Upper lobe of left lung (tissue), 6 donors: ENCODE measurements around the gene HSPA9. TPM values are rescaled to one million over a fixed set of nuclear protein-coding genes. Genes with fewer than 3 reads are reported as not detected.

Experiments used
- ATAC-seq, 2 donors: fragments of 200-7000 bp; cut with Tn5 transposase; one replicate each; pipeline ENCODE4 v1.9.1; 2022; ENCODE audit warnings: mild to moderate bottlenecking in 2 of 2, moderate library complexity in 2 of 2; ENCODE audit not compliant: low FRiP score in 2 of 2
- DNase-seq, 2 donors: peaks; one replicate each; pipeline ENCODE4 v3.0.0-alpha.2; 2019 to 2020
- H3K27ac ChIP-seq, 4 donors: fragments of 200-600 bp; sonication (generic); one replicate each; pipeline ENCODE4 v1.5.1; 2016 to 2019
- H3K27me3 ChIP-seq, 4 donors: fragments of 200-600 bp; sonication (generic); one replicate each; pipeline ENCODE4 v1.5.1; 2017 to 2019
- H3K36me3 ChIP-seq, 4 donors: fragments of 200-600 bp; sonication (generic); one replicate each; pipeline ENCODE4 v1.5.1; 2016 to 2019
- H3K4me1 ChIP-seq, 4 donors: fragments of 200-600 bp; sonication (generic); one replicate each; pipeline ENCODE4 v1.5.1; 2018 to 2019
- H3K4me3 ChIP-seq, 4 donors: fragments of 200-600 bp; sonication (generic); one replicate each; pipeline ENCODE4 v1.5.1; 2017 to 2019; ENCODE audit warnings: mild to moderate bottlenecking in 2 of 4, moderate library complexity in 1 of 4
- H3K9me3 ChIP-seq, 4 donors: fragments of 200-600 bp; sonication (generic); one replicate each; pipeline ENCODE4 v1.5.1; 2018 to 2019
- CTCF ChIP-seq, 6 experiments: fragments of 450-650 bp in 4 of 6; fragments of 200-600 bp in 2 of 6; sonication (generic) in 2 of 6; IDR thresholded peaks; one replicate each; pipeline ENCODE4 v1.5.1; 2016 to 2019; ENCODE audit warnings: antibody characterized with exemption in 6 of 6
- EP300 ChIP-seq, 4 donors: sonication (generic); formaldehyde crosslinking; IDR thresholded peaks; one replicate each; pipeline ENCODE4 v1.5.1; 2017; ENCODE audit warnings: antibody characterized with exemption in 4 of 4, control low read depth in 2 of 4
- POLR2A ChIP-seq, 4 donors: fragments of 450-650 bp; IDR thresholded peaks; one replicate each; pipeline ENCODE4 v1.5.1; 2016 to 2017; ENCODE audit warnings: antibody characterized with exemption in 4 of 4, mild to moderate bottlenecking in 2 of 4
- POLR2AphosphoS5 ChIP-seq, 2 donors: sonication (generic); formaldehyde crosslinking; IDR thresholded peaks; one replicate each; pipeline ENCODE4 v1.5.1; 2017; ENCODE audit warnings: antibody characterized with exemption in 2 of 2
- WGBS, 2 donors: methylation state at CpG; one replicate each; pipeline ENCODE4 v1.1.5; 2017 to 2018; 5-methylcytosine and 5-hydroxymethylcytosine counted together
- total RNA-seq, 6 donors: library from RNA; depleted of rRNA in 4 of 6; stranded (reverse); fragments of >200 nt in 4 of 6; gene quantifications; one replicate each; pipeline versions ENCODE4 v1.1.0 to v1.2.1, GENCODE V29; 2016 to 2021
- donor health status: DM: no; HTN: no; CAD: no; lungs with moderate emphysema.
- donor health status: DM: no; HTN: yes; CAD: no; lungs with severe emphysema.

HSPA9 gene
- total RNA-seq, 6 donors from 2014 or later: 66.5 to 195 (median 139) TPM

GRCh38 chr5:138544181-138545134, 30.7 kb downstream of the HSPA9 start:
- no peaks in the 10 kb centered on the region for H3K36me3 ChIP-seq
- peak overlapping the region; percentile 98 to 100 (median 98) for H3K27ac ChIP-seq
- no peaks in the 10 kb centered on the region for H3K9me3 ChIP-seq
- DNase-seq (no peak), ATAC-seq (no peak)
- TF ChIP-seq POLR2A (IDR thresholded peaks at IDR 0.05) (no peak), POLR2AphosphoS5 (IDR thresholded peaks at IDR 0.05) (no peak), CTCF (IDR thresholded peaks at IDR 0.05) (no peak), EP300 (IDR thresholded peaks at IDR 0.05) (no peak)
- 57 to 60% methylated on average over 16 of the region's 16 CpGs for WGBS, 2 donors
- no peaks in the 10 kb centered on the region for H3K27me3 ChIP-seq
- H3K4me3 ChIP-seq: peak overlapping the region; percentile 72 to 91 (median 85)
- peaks cover 46 to 57% (median 49%) of the 10 kb centered on the region in 4 donors for H3K4me1 ChIP-seq

DNA sequence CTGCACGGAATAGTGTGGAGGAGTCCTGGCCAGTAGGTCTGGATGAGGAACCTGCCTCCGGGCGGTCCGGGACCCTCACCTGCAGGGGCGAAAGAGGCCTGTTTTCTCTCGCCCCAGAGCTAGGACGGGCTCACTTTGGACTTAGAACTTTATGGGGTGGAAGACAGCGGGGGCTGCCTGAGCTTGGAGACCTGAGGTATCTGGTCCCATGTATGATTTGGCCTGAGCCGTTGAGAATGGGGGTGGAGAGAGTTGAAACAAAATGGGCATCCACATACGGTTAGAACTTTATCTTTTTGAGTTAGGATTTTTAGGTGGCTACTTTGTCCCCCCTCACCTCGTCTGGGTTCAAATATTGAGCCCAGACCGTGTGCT, 31.5 kb downstream of the HSPA9 start:
- Histone ChIP-seq H3K4me1 (peaks cover 46 to 63% (median 56%) of the 10 kb centered on the region in 4 donors), H3K27me3 (no peaks in the 10 kb centered on the region), H3K4me3 (peak overlapping the region; percentile 72 to 91 (median 85)), H3K36me3 (no peaks in the 10 kb centered on the region), H3K9me3 (no peaks in the 10 kb centered on the region), H3K27ac (peak overlapping the region; percentile 98 to 100 (median 98))
- WGBS, 2 donors: 0% methylated on average over 5 to 12 of the region's 12 CpGs
- DNase-seq: no peak
- TF ChIP-seq EP300 (IDR thresholded peaks at IDR 0.05) (no peak), CTCF (IDR thresholded peaks at IDR 0.05) (no peak), POLR2A (IDR thresholded peaks at IDR 0.05) (peak in 1 of 4 donors; percentile 48)
- ATAC-seq: peak; percentile 80 to 91

- no peaks in the 10 kb centered on the region for H3K36me3 ChIP-seq
- H3K27me3 ChIP-seq: no peaks in the 10 kb centered on the region
- peak within 1 kb of the TSS; percentile 98 to 100 (median 98) for H3K27ac ChIP-seq
- 0 to 1% methylated on average over 14 to 40 of the region's 70 CpGs for WGBS, 2 donors
- ATAC-seq (peak; percentile 97 to 99), DNase-seq (peak; percentile 98 to 100)
- no peaks in the 10 kb centered on the region for H3K9me3 ChIP-seq
- H3K4me3 ChIP-seq: peak within 1 kb of the TSS; percentile 78 to 91 (median 85)
- peaks cover 46 to 66% (median 56%) of the 10 kb centered on the region in 4 donors for H3K4me1 ChIP-seq
- TF ChIP-seq CTCF (IDR thresholded peaks at IDR 0.05) (peak in 2 of 6 experiments; percentile 44 to 45), POLR2A (IDR thresholded peaks at IDR 0.05) (peak; percentile 89 to 100 (median 99)), EP300 (IDR thresholded peaks at IDR 0.05) (peak in 2 of 4 donors; percentile 61 to 93), POLR2AphosphoS5 (IDR thresholded peaks at IDR 0.05) (peak; percentile 100)
Observed at GRCh38 chr5:138542956-138543729, 32.1 kb downstream of the HSPA9 start, which contains the start of gene ETF1. Gene ETF1, minus strand, starts transcription at chr5:138543236. Its CDS starts 318 bp downstream, at chr5:138542918.

DNA sequence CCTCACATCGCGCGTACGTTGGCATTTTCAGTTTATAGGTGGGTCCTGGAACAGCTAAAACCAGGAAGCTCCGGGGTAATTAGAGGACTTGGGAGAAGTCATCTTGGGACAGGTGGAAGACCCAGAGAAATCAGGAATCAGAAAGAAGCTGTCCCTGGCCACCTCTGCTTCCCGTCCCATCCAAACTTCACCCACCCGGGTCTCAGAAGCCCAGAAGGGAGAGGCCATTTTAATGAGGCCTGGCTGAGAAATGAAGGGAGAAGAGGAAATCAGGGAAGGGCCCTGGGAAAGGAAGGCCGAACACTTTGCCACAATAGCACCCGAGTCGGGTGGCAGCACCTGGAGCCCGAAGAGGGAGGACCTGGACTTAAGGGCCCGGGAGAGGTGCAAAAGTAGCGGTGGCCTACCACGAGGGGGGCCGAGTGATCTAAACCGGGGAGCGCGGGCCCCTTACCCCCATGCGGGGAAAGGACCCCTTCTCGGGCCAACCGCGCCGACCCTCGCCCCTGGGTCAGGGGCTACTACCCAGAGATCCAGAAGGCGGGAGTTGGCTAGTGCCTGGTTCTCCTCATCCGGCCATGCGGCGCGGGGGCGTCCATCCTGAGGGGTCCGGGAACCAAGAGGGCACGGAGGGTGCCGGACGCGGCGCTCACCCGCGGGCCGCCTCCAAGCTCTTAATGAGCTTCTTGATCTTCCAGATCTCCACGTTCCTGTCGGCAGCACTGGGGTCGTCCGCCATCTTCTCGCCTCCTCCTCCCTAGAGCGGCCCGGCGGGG, 32.8 kb downstream of the HSPA9 start:
- Histone ChIP-seq H3K4me1 (peaks cover 46 to 71% (median 58%) of the 10 kb centered on the region in 4 donors), H3K27me3 (no peaks in the 10 kb centered on the region)

More for the DNA sequence above, 32.8 kb downstream of the HSPA9 start:
- no peaks in the 10 kb centered on the region for H3K36me3 ChIP-seq
- peak overlapping the region; percentile 95 to 100 (median 98) for H3K27ac ChIP-seq
- peak overlapping the region; percentile 78 to 91 (median 85) for H3K4me3 ChIP-seq
- 0 to 2% methylated on average over 12 to 37 of the region's 47 CpGs for WGBS, 2 donors
- ATAC-seq: peak in 1 of 2 donors; percentile 0
- DNase-seq: peak in 1 of 2 donors; percentile 22
- TF ChIP-seq POLR2A (IDR thresholded peaks at IDR 0.05) (no peak), EP300 (IDR thresholded peaks at IDR 0.05) (no peak), CTCF (IDR thresholded peaks at IDR 0.05) (peak in 1 of 6 experiments; percentile 5), POLR2AphosphoS5 (IDR thresholded peaks at IDR 0.05) (no peak)
- H3K9me3 ChIP-seq: no peaks in the 10 kb centered on the region
